AG04449 (cell line): Measurements from ENCODE around the gene PPM1L.

Source experiments
- CTCF ChIA-PET: fragments of 350-600 bp; formaldehyde crosslinking; extraction: SDS; loops from one replicate; lab custom pipeline; 2021; ENCODE audit warnings: antibody characterized with exemption; lab: Yijun Ruan, JAX
- POLR2A ChIA-PET: fragments of 400-600, 350-600 bp; formaldehyde crosslinking; extraction: SDS; loops from one replicate; lab custom pipeline; 2020; ENCODE audit warnings: antibody characterized with exemption, inconsistent platforms; lab: Yijun Ruan, JAX
- DNase-seq: peaks from one replicate; pipeline ENCODE4 v3.0.0-alpha.2; 2010; ENCODE audit warnings: low read depth, low spot score
- H3K4me3 ChIP-seq: 2 replicates; pipeline ENCODE4 v1.5.1; 2011; ENCODE audit warnings: low read depth, mild to moderate bottlenecking, control low read depth, low read length
- CTCF ChIP-seq: IDR thresholded peaks from one replicate; pipeline ENCODE4 v1.5.1; 2011; ENCODE audit warnings: mild to moderate bottlenecking, moderate library complexity, low read length, control low read depth, inconsistent platforms; ENCODE audit not compliant: insufficient read depth; ENCODE audit errors: missing control alignments

Gene PPM1L

GRCh38 chr3:160837394-160837980 lies 81.5 kb downstream of the PPM1L start:
- no peak for TF ChIP-seq CTCF
- H3K4me3 ChIP-seq = no peak overlapping the region
- no peak for DNase-seq
- ChIA-PET CTCF (no interaction called here), POLR2A (no interaction called here)

- no peak for DNase-seq
- ChIA-PET POLR2A (no interaction called here), CTCF (no interaction called here)
- TF ChIP-seq CTCF = no peak
- H3K4me3 ChIP-seq = no peak overlapping the region
Observed at GRCh38 chr3:160840590-160840989, 84.6 kb downstream of the PPM1L start.

- no peak for TF ChIP-seq CTCF
- ChIA-PET POLR2A (no interaction called here), CTCF (no interaction called here)
- no peak overlapping the region for H3K4me3 ChIP-seq
- no peak for DNase-seq
Observed at GRCh38 chr3:160841455-160841854, 85.4 kb downstream of the PPM1L start.

GRCh38 chr3:160842021-160843005 lies 86.3 kb downstream of the PPM1L start:
- CTCF ChIA-PET = no interaction called here

GRCh38 chr3:160851629-160852210 lies 95.7 kb downstream of the PPM1L start:
- TF ChIP-seq CTCF = no peak
- CTCF ChIA-PET = no interaction called here
- DNase-seq = no peak
- POLR2A ChIA-PET = no interaction called here
- no peak overlapping the region for H3K4me3 ChIP-seq

More at GRCh38 chr3:160842021-160843005, 86.3 kb downstream of the PPM1L start:
- no peak for DNase-seq
- POLR2A ChIA-PET = no interaction called here
- H3K4me3 ChIP-seq = no peak overlapping the region
- no peak for TF ChIP-seq CTCF

- CTCF ChIA-PET = no interaction called here
Observed at GRCh38 chr3:160852856-160853255, 96.8 kb downstream of the PPM1L start.

More at GRCh38 chr3:160852856-160853255, 96.8 kb downstream of the PPM1L start:
- H3K4me3 ChIP-seq = no peak overlapping the region
- no peak for DNase-seq
- no peak for TF ChIP-seq CTCF
- POLR2A ChIA-PET = no interaction called here
